ENCODE data around the gene ARFGAP3.

DNA sequence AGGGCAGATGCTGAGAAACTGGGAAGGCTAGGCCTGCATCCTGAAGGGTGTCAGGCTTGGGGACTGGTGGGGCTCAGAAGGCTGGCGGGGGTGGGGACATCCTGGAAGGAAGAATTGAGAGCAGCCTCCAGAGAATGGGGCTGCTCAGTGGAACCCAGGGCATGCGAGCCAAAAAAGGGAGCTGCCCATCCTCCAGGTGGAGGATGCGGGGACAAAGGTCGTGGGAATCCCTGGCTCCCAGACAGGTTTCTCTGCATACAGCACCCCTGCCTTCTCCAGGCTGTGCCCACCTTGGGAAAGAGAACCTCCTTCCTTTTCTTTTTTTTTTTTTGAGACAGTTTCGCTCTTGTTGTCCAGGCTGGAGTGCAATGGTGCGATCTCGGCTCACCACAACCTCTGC is 40.9 kb upstream of the ARFGAP3 start:
- TF ChIP-seq GABPA (IDR thresholded peaks at IDR 0.05; ENCODE audit: low read depth): no peak
- TF ChIP-seq EP300 (IDR thresholded peaks at IDR 0.05; ENCODE audit: borderline replicate concordance in 1 of 2, low read depth in 1 of 2, low read length in 1 of 2): no peak
- TF ChIP-seq, protein P1, sequence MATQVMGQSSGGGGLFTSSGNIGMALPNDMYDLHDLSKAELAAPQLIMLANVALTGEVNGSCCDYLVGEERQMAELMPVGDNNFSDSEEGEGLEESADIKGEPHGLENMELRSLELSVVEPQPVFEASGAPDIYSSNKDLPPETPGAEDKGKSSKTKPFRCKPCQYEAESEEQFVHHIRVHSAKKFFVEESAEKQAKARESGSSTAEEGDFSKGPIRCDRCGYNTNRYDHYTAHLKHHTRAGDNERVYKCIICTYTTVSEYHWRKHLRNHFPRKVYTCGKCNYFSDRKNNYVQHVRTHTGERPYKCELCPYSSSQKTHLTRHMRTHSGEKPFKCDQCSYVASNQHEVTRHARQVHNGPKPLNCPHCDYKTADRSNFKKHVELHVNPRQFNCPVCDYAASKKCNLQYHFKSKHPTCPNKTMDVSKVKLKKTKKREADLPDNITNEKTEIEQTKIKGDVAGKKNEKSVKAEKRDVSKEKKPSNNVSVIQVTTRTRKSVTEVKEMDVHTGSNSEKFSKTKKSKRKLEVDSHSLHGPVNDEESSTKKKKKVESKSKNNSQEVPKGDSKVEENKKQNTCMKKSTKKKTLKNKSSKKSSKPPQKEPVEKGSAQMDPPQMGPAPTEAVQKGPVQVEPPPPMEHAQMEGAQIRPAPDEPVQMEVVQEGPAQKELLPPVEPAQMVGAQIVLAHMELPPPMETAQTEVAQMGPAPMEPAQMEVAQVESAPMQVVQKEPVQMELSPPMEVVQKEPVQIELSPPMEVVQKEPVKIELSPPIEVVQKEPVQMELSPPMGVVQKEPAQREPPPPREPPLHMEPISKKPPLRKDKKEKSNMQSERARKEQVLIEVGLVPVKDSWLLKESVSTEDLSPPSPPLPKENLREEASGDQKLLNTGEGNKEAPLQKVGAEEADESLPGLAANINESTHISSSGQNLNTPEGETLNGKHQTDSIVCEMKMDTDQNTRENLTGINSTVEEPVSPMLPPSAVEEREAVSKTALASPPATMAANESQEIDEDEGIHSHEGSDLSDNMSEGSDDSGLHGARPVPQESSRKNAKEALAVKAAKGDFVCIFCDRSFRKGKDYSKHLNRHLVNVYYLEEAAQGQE (IDR thresholded peaks at IDR 0.05; ENCODE audit: low read depth, low read length): no peak
- TF ChIP-seq TEAD4 (IDR thresholded peaks at IDR 0.05; ENCODE audit: borderline replicate concordance, insufficient read depth): no peak
- no peak for TF ChIP-seq POLR2AphosphoS5 (IDR thresholded peaks at IDR 0.05; ENCODE audit: low read depth, low read length)
- TF ChIP-seq GATA2 (CRISPR knock-in tag; IDR thresholded peaks at IDR 0.05): no peak
- TF ChIP-seq, protein P2, sequence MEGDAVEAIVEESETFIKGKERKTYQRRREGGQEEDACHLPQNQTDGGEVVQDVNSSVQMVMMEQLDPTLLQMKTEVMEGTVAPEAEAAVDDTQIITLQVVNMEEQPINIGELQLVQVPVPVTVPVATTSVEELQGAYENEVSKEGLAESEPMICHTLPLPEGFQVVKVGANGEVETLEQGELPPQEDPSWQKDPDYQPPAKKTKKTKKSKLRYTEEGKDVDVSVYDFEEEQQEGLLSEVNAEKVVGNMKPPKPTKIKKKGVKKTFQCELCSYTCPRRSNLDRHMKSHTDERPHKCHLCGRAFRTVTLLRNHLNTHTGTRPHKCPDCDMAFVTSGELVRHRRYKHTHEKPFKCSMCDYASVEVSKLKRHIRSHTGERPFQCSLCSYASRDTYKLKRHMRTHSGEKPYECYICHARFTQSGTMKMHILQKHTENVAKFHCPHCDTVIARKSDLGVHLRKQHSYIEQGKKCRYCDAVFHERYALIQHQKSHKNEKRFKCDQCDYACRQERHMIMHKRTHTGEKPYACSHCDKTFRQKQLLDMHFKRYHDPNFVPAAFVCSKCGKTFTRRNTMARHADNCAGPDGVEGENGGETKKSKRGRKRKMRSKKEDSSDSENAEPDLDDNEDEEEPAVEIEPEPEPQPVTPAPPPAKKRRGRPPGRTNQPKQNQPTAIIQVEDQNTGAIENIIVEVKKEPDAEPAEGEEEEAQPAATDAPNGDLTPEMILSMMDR (IDR thresholded peaks at IDR 0.05): no peak
- TF ChIP-seq SMC3 (IDR thresholded peaks at IDR 0.05; ENCODE audit: low read depth, low read length): no peak
- TF ChIP-seq, protein P3, sequence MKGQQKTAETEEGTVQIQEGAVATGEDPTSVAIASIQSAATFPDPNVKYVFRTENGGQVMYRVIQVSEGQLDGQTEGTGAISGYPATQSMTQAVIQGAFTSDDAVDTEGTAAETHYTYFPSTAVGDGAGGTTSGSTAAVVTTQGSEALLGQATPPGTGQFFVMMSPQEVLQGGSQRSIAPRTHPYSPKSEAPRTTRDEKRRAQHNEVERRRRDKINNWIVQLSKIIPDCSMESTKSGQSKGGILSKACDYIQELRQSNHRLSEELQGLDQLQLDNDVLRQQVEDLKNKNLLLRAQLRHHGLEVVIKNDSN (IDR thresholded peaks at IDR 0.05; ENCODE audit: borderline replicate concordance, low read depth): no peak

All from SK-N-SH (cell line).